Parathyroid adenoma (tissue), 2 donors: ENCODE measurements around the gene VEGFD.

Experiments used
- H2AFZ ChIP-seq: fragments of 300-600 bp; sonication (generic); one replicate; pipeline ENCODE4 v1.7.0; 2017; ENCODE audit warnings: antibody characterized with exemption, mild to moderate bottlenecking
- H3K27ac ChIP-seq: fragments of 300-600 bp; sonication (generic); one replicate; pipeline ENCODE4 v1.7.0; 2017
- H3K27me3 ChIP-seq: fragments of 300-600 bp; sonication (generic); one replicate; pipeline ENCODE4 v1.7.0; 2017; ENCODE audit warnings: low read length; ENCODE audit not compliant: control insufficient read depth, insufficient read depth
- H3K36me3 ChIP-seq: fragments of 300-600 bp; sonication (generic); one replicate; pipeline ENCODE4 v1.7.0; 2017; ENCODE audit warnings: low read length; ENCODE audit not compliant: control insufficient read depth, insufficient read depth
- H3K4me1 ChIP-seq: fragments of 300-600 bp; sonication (generic); one replicate; pipeline ENCODE4 v1.7.0; 2017; ENCODE audit warnings: control low read depth
- H3K4me2 ChIP-seq: fragments of 300-600 bp; sonication (generic); one replicate; pipeline ENCODE4 v1.7.0; 2017; ENCODE audit warnings: low read length
- H3K4me3 ChIP-seq: fragments of 300-600 bp; sonication (generic); one replicate; pipeline ENCODE4 v1.7.0; 2017; ENCODE audit warnings: low read depth, low read length
- H3K79me2 ChIP-seq: fragments of 300-600 bp; sonication (generic); one replicate; pipeline ENCODE4 v1.7.0; 2017; ENCODE audit warnings: control low read depth
- H3K9ac ChIP-seq: fragments of 300-600 bp; sonication (generic); one replicate; pipeline ENCODE4 v1.7.0; 2017; ENCODE audit warnings: mild to moderate bottlenecking
- H3K9me3 ChIP-seq: fragments of 300-600 bp; sonication (generic); one replicate; pipeline ENCODE4 v1.7.0; 2017; ENCODE audit warnings: low read length; ENCODE audit not compliant: control insufficient read depth
- CTCF ChIP-seq: fragments of 300-600 bp; sonication (generic); IDR thresholded peaks from one replicate; pipeline ENCODE4 v1.7.0; 2017; ENCODE audit warnings: antibody characterized with exemption, mild to moderate bottlenecking
- donor health status: primary hyperparathyroidism.

The VEGFD gene

GRCh38 chrX:15384304-15384703 lies at the start of gene VEGFD:
TSS of gene VEGFD (minus strand) at chrX:15384413. CDS start at chrX:15383946, 467 bp downstream.
- TF ChIP-seq CTCF = no peak
- Histone ChIP-seq H3K36me3 (no peaks in the 10 kb centered on the region), H3K79me2 (no peaks in the 10 kb centered on the region), H3K9me3 (no peaks in the 10 kb centered on the region), H3K27me3 (no peaks in the 10 kb centered on the region), H3K4me1 (no peaks in the 10 kb centered on the region), H3K4me3 (no peak within 1 kb of the TSS), H3K4me2 (no peak within 1 kb of the TSS), H3K9ac (no peak within 1 kb of the TSS), H3K27ac (no peak within 1 kb of the TSS), H2AFZ (no peak within 1 kb of the TSS)

- H3K79me2 ChIP-seq = no peaks in the 10 kb centered on the region
- H3K4me3 ChIP-seq = no peak overlapping the region
- H3K27ac ChIP-seq = no peak overlapping the region
- no peak for TF ChIP-seq CTCF
- H3K4me1 ChIP-seq = no peaks in the 10 kb centered on the region
- H3K36me3 ChIP-seq = no peaks in the 10 kb centered on the region
- H3K9ac ChIP-seq = no peak overlapping the region
- no peak overlapping the region for H2AFZ ChIP-seq
- no peaks in the 10 kb centered on the region for H3K9me3 ChIP-seq
- H3K27me3 ChIP-seq = no peaks in the 10 kb centered on the region
- H3K4me2 ChIP-seq = no peak overlapping the region
Measured at GRCh38 chrX:15430584-15430983, 46.4 kb upstream of the VEGFD start.

- TF ChIP-seq CTCF = no peak
- H3K4me1 ChIP-seq = no peaks in the 10 kb centered on the region
- no peak overlapping the region for H3K4me3 ChIP-seq
- H3K9me3 ChIP-seq = no peaks in the 10 kb centered on the region
- no peak overlapping the region for H3K27ac ChIP-seq
- no peaks in the 10 kb centered on the region for H3K27me3 ChIP-seq
- H2AFZ ChIP-seq = no peak overlapping the region
- no peak overlapping the region for H3K9ac ChIP-seq
- no peaks in the 10 kb centered on the region for H3K36me3 ChIP-seq
- no peaks in the 10 kb centered on the region for H3K79me2 ChIP-seq
- H3K4me2 ChIP-seq = no peak overlapping the region
Measured at GRCh38 chrX:15430076-15430475, 45.9 kb upstream of the VEGFD start.

- no peak for TF ChIP-seq CTCF
- H3K4me3 ChIP-seq = no peak overlapping the region
Measured at GRCh38 chrX:15425024-15425423, 40.8 kb upstream of the VEGFD start.

GRCh38 chrX:15418707-15419181 lies 34.5 kb upstream of the VEGFD start:
- H3K79me2 ChIP-seq = no peaks in the 10 kb centered on the region
- no peak overlapping the region for H2AFZ ChIP-seq
- no peak overlapping the region for H3K4me3 ChIP-seq
- H3K27ac ChIP-seq = no peak overlapping the region
- no peak for TF ChIP-seq CTCF
- H3K36me3 ChIP-seq = no peaks in the 10 kb centered on the region
- no peaks in the 10 kb centered on the region for H3K9me3 ChIP-seq
- H3K4me2 ChIP-seq = no peak overlapping the region
- no peaks in the 10 kb centered on the region for H3K27me3 ChIP-seq
- H3K9ac ChIP-seq = no peak overlapping the region
- no peaks in the 10 kb centered on the region for H3K4me1 ChIP-seq

More at GRCh38 chrX:15425024-15425423, 40.8 kb upstream of the VEGFD start:
- no peaks in the 10 kb centered on the region for H3K27me3 ChIP-seq
- H2AFZ ChIP-seq = no peak overlapping the region
- H3K27ac ChIP-seq = no peak overlapping the region
- H3K36me3 ChIP-seq = no peaks in the 10 kb centered on the region
- no peak overlapping the region for H3K9ac ChIP-seq
- no peaks in the 10 kb centered on the region for H3K4me1 ChIP-seq
- no peaks in the 10 kb centered on the region for H3K9me3 ChIP-seq
- no peak overlapping the region for H3K4me2 ChIP-seq
- H3K79me2 ChIP-seq = no peaks in the 10 kb centered on the region
